GM23338 (cell line): ENCODE results near the gene OR5H2. TPM values are rescaled to one million over a fixed set of nuclear protein-coding genes. Genes with fewer than 3 reads are reported as not detected.
A peak's percentile ranks its signal among the peaks of the same experiment; 100 is the strongest.

ENCODE experiments used
- ATAC-seq: fragments of 200-7000 bp; cut with Tn5 transposase; 3 replicates; pipeline ENCODE4 v1.9.1; 2020
- DNase-seq: peaks from one replicate; pipeline ENCODE4 v3.0.0-alpha.2; 2015; ENCODE audit warnings: low spot score
- H2AFZ ChIP-seq: fragments of 200-600 bp; sonication (generic); 2 replicates; pipeline ENCODE4 v1.8.0; 2016; ENCODE audit warnings: antibody characterized with exemption, mild to moderate bottlenecking, moderate library complexity
- H3F3A ChIP-seq: fragments of 200-600 bp; sonication (generic); replicated peaks from 2 replicates; pipeline ENCODE4 v1.8.0; 2017; ENCODE audit warnings: antibody characterized with exemption, mixed run types, low read depth
- H3K27ac ChIP-seq: fragments of 200-600 bp; sonication (generic); 2 replicates; pipeline ENCODE4 v1.6.1; 2016; ENCODE audit warnings: low read depth
- H3K27me3 ChIP-seq: fragments of 200-600 bp; sonication (generic); 2 replicates; pipeline ENCODE4 v1.8.0; 2016; ENCODE audit warnings: mild to moderate bottlenecking, mixed run types, moderate library complexity; ENCODE audit not compliant: insufficient read depth
- H3K36me3 ChIP-seq: fragments of 200-600 bp; sonication (generic); 2 replicates; pipeline ENCODE4 v1.8.0; 2016; ENCODE audit warnings: mild to moderate bottlenecking; ENCODE audit not compliant: insufficient read depth
- H3K4me1 ChIP-seq: fragments of 200-600 bp; sonication (generic); 2 replicates; pipeline ENCODE4 v1.8.0; 2016; ENCODE audit warnings: mild to moderate bottlenecking, moderate library complexity; ENCODE audit not compliant: insufficient read depth
- H3K4me2 ChIP-seq: fragments of 200-600 bp; sonication (generic); 2 replicates; pipeline ENCODE4 v1.7.1; 2017; ENCODE audit warnings: mixed run types
- H3K4me3 ChIP-seq: fragments of 200-600 bp; sonication (generic); 2 replicates; pipeline ENCODE4 v1.6.1; 2016; ENCODE audit warnings: mixed run types
- H3K79me2 ChIP-seq: fragments of 200-600 bp; sonication (generic); replicated peaks from 2 replicates; pipeline ENCODE4 v1.8.0; 2017; ENCODE audit warnings: mild to moderate bottlenecking; ENCODE audit not compliant: insufficient read depth
- H3K9me2 ChIP-seq: fragments of 200-600 bp; sonication (generic); 2 replicates; pipeline ENCODE4 v1.8.0; 2017; ENCODE audit not compliant: insufficient read depth
- H4K20me1 ChIP-seq: fragments of 200-600 bp; sonication (generic); replicated peaks from 2 replicates; pipeline ENCODE4 v1.8.0; 2017; ENCODE audit warnings: mild to moderate bottlenecking; ENCODE audit not compliant: insufficient read depth
- H3K27ac Mint-ChIP-seq: 2 replicates; pipeline ENCODE4 v1.8.0; 2020; ENCODE audit warnings: inconsistent platforms, mild to moderate bottlenecking, moderate library complexity, mixed read lengths
- H3K27me3 Mint-ChIP-seq: 3 replicates; pipeline ENCODE4 v1.8.0; 2022; ENCODE audit warnings: low read depth, mild to moderate bottlenecking, moderate library complexity, mixed read lengths, inconsistent platforms; ENCODE audit not compliant: insufficient read depth, poor library complexity
- H3K36me3 Mint-ChIP-seq: 3 replicates; pipeline ENCODE4 v1.8.0; 2021; ENCODE audit warnings: low read depth, mild to moderate bottlenecking, inconsistent platforms, moderate library complexity, mixed read lengths
- H3K4me1 Mint-ChIP-seq: 3 replicates; pipeline ENCODE4 v1.8.0; 2020; ENCODE audit warnings: mild to moderate bottlenecking, inconsistent platforms, mixed read lengths
- H3K4me3 Mint-ChIP-seq: 3 replicates; pipeline ENCODE4 v1.8.0; 2021; ENCODE audit warnings: moderate library complexity, mild to moderate bottlenecking, inconsistent platforms, mixed read lengths
- H3K9me3 Mint-ChIP-seq: 3 replicates; pipeline ENCODE4 v1.8.0; 2020; ENCODE audit warnings: moderate library complexity, mild to moderate bottlenecking, inconsistent platforms, mixed read lengths
- CREB1 ChIP-seq: fragments of 250-450 bp; sonication (Bioruptor Pico); IDR thresholded peaks from 2 replicates; pipeline ENCODE4 v1.5.0; 2020; ENCODE audit warnings: low read depth, mild to moderate bottlenecking, moderate library complexity
- EZH2 ChIP-seq: fragments of 200-600 bp; sonication (generic); IDR thresholded peaks from one replicate; pipeline ENCODE4 v1.8.0; 2017; ENCODE audit warnings: antibody characterized with exemption, mild to moderate bottlenecking, low read depth; ENCODE audit not compliant: unreplicated experiment
- EZH2phosphoT487 ChIP-seq: fragments of 200-600 bp; sonication (generic); IDR thresholded peaks from one replicate; pipeline ENCODE4 v1.8.1; 2018; ENCODE audit warnings: antibody characterized with exemption; ENCODE audit not compliant: unreplicated experiment
- JUNB ChIP-seq: IDR thresholded peaks from one replicate; pipeline ENCODE4 v1.6.1; 2016; ENCODE audit warnings: antibody characterized with exemption; ENCODE audit not compliant: unreplicated experiment
- POLR2AphosphoS5 ChIP-seq: IDR thresholded peaks from 2 replicates; pipeline ENCODE4 v1.6.1; 2016; ENCODE audit warnings: antibody characterized with exemption, low read depth
- STAT1 ChIP-seq: IDR thresholded peaks from one replicate; pipeline ENCODE4 v1.6.1; 2016; ENCODE audit warnings: antibody characterized with exemption; ENCODE audit not compliant: unreplicated experiment
- ZNF114 ChIP-seq: fragments of 250-450 bp; sonication (Bioruptor Pico); IDR thresholded peaks from 2 replicates; pipeline ENCODE4 v1.5.0; 2020; ENCODE audit warnings: mild to moderate bottlenecking, moderate library complexity
- ZNF331 ChIP-seq: fragments of 250-450 bp; sonication (Bioruptor Pico); IDR thresholded peaks from 2 replicates; pipeline ENCODE4 v1.5.0; 2020; ENCODE audit warnings: low read depth, mild to moderate bottlenecking, moderate library complexity
- long read RNA-seq: library from polyadenylated mRNA; unstranded; transcript quantifications from one replicate; pipeline ENCODE4 v2.0.0, GENCODE V29; 2020; ENCODE audit not compliant: unreplicated experiment
- polyA plus RNA-seq: library from polyadenylated mRNA; unstranded; fragments of >200 nt; fragmentation: Nextera tagmentation; extraction: Ambion mirVana; gene quantifications from 2 replicates; pipeline ENCODE4 v1.2.1, GENCODE V29; 2016
- total RNA-seq: library from RNA; depleted of rRNA; stranded (reverse); fragments of >200 nt; shearing (Covaris generic); gene quantifications from 2 replicates; pipeline ENCODE4 v1.2.3, GENCODE V29; 2014; rRNA removed
- TF ChIP-seq, protein P1 (sequence below): IDR thresholded peaks from 2 replicates; pipeline ENCODE4 v1.6.1; 2016; ENCODE audit warnings: antibody characterized with exemption

The OR5H2 gene
- total RNA-seq (not detected in 2 replicates), polyA plus RNA-seq (0.56 and 1.1 TPM in 2 replicates)
- long read RNA-seq = 0 reads

DNA sequence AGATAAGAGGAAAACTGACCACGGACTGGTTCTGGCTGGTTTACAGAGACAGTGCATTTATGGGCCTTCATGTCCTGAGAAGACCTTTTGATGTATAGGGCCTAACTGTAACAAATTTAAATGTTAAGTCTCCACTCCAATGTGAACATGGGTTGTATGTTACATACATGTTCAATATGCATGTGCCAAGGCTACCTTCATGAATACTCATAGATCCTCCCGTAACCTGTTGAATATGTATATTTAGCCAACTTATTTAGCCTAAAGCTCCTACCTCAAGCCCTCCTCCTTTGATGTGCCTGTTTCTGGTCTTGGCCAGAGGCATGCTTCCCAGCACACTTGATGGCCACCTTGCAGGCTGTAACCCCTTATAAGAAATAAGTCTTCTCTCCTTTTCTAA lies at the start of gene OR5H2:
TSS of gene OR5H2 (plus strand) at position 301 of the 400 bp plus-strand sequence. CDS start 398 bp downstream, outside the sequence.
- no peaks in the 10 kb centered on the region for H3K36me3 Mint-ChIP-seq
- Histone ChIP-seq H3K27me3 (no peaks in the 10 kb centered on the region), H3K4me3 (no peak within 1 kb of the TSS), H4K20me1 (no peaks in the 10 kb centered on the region), H3K9me2 (no peaks in the 10 kb centered on the region; the same call in 1 of the 2 replicates), H3F3A (no peaks in the 10 kb centered on the region), H3K36me3 (no peaks in the 10 kb centered on the region), H3K4me1 (peaks cover 10% of the 10 kb centered on the region), H3K79me2 (no peaks in the 10 kb centered on the region), H3K4me2 (no peak within 1 kb of the TSS), H3K27ac (no peak within 1 kb of the TSS), H2AFZ (no peak within 1 kb of the TSS)
- no peak within 1 kb of the TSS for H3K27ac Mint-ChIP-seq
- no peak for TF ChIP-seq EZH2phosphoT487
- no peak for TF ChIP-seq ZNF114 (CRISPR knock-in tag)
- TF ChIP-seq STAT1 = no peak
- no peak for TF ChIP-seq ZNF331 (CRISPR knock-in tag)
- TF ChIP-seq, protein P1, sequence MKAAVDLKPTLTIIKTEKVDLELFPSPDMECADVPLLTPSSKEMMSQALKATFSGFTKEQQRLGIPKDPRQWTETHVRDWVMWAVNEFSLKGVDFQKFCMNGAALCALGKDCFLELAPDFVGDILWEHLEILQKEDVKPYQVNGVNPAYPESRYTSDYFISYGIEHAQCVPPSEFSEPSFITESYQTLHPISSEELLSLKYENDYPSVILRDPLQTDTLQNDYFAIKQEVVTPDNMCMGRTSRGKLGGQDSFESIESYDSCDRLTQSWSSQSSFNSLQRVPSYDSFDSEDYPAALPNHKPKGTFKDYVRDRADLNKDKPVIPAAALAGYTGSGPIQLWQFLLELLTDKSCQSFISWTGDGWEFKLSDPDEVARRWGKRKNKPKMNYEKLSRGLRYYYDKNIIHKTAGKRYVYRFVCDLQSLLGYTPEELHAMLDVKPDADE = no peak
- TF ChIP-seq EZH2 = no peak
- TF ChIP-seq JUNB = no peak
- no peak for TF ChIP-seq POLR2AphosphoS5
- DNase-seq (no peak), ATAC-seq (no peak)
- no peak within 1 kb of the TSS for H3K4me3 Mint-ChIP-seq
- no peaks in the 10 kb centered on the region; the same call in 1 of the 3 replicates for H3K9me3 Mint-ChIP-seq
- H3K27me3 Mint-ChIP-seq = no peaks in the 10 kb centered on the region
- H3K4me1 Mint-ChIP-seq = peaks cover 18% of the 10 kb centered on the region; the same call in 2 of the 3 replicates

DNA sequence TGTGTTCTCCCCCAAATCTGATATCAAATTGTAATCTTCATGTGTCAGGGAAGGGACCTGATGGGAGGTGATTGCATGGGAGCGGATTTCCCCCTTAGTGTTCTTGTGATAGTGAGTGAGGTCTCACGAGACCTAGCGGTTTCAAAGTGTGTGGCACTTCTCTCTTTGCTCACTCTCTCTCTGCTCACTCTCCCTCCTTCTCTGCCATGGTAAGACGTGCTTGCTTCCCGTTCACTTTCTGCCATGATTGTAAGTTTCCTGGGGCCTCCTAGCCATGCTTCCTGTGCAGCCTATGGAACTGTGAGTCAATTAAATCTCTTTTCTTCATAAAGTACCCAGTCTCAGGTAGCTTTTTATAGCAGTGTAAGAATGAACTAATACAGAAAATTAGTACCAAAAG lies 48.8 kb upstream of the OR5H2 start:
- H3F3A ChIP-seq = no peaks in the 10 kb centered on the region
- peak overlapping the region; percentile 52; the same call in 1 of the 2 replicates for H2AFZ ChIP-seq
- H3K4me3 ChIP-seq = no peak overlapping the region
- H3K27ac Mint-ChIP-seq = no peak overlapping the region
- no peaks in the 10 kb centered on the region for H3K36me3 Mint-ChIP-seq
- H3K4me1 ChIP-seq = no peaks in the 10 kb centered on the region
- no peak overlapping the region for H3K4me2 ChIP-seq
- no peaks in the 10 kb centered on the region for H3K4me1 Mint-ChIP-seq
- H3K36me3 ChIP-seq = no peaks in the 10 kb centered on the region
- H3K27ac ChIP-seq = no peak overlapping the region
- no peaks in the 10 kb centered on the region for H3K9me2 ChIP-seq
- H3K27me3 Mint-ChIP-seq = no peaks in the 10 kb centered on the region
- no peaks in the 10 kb centered on the region for H3K79me2 ChIP-seq
- H3K9me3 Mint-ChIP-seq = no peaks in the 10 kb centered on the region
- H3K27me3 ChIP-seq = no peaks in the 10 kb centered on the region
- no peaks in the 10 kb centered on the region for H4K20me1 ChIP-seq
- H3K4me3 Mint-ChIP-seq = no peak overlapping the region
- TF ChIP-seq POLR2AphosphoS5 (no peak), JUNB (no peak), ZNF114 (CRISPR knock-in tag) (no peak), CREB1 (no peak), ZNF331 (CRISPR knock-in tag) (no peak), EZH2 (no peak)
- TF ChIP-seq, protein P1 = no peak
- DNase-seq = no peak
- no peak for ATAC-seq
